Measurements from ENCODE around the gene GMPR. TPM values are rescaled to one million over a fixed set of nuclear protein-coding genes. Genes with fewer than 3 reads are reported as not detected.

GMPR gene
- total RNA-seq, 1 experiment from 2014 or later: 2.9 TPM

GRCh38 chr6:16270178-16270794, 31.9 kb downstream of the GMPR start:
- no peak for DNase-seq (ENCODE audit: low read depth)

- no peak for DNase-seq (ENCODE audit: low read depth)
These were observed 33.0 kb downstream of the GMPR start for GRCh38 chr6:16271428-16271827.

GRCh38 chr6:16272201-16272600, 33.8 kb downstream of the GMPR start:
- DNase-seq (ENCODE audit: low read depth): no peak

- peak; percentile 11 for DNase-seq (ENCODE audit: low read depth)
These were observed 34.9 kb downstream of the GMPR start for GRCh38 chr6:16273256-16273655.

- DNase-seq (ENCODE audit: low read depth): no peak
These were observed 36.1 kb downstream of the GMPR start for GRCh38 chr6:16274483-16274882.

GRCh38 chr6:16274885-16275589, 36.6 kb downstream of the GMPR start:
- no peak for DNase-seq (ENCODE audit: low read depth)

- DNase-seq (ENCODE audit: low read depth): peak; percentile 96
These were observed 39.0 kb downstream of the GMPR start for GRCh38 chr6:16277101-16277981.

- no peak for DNase-seq (ENCODE audit: low read depth)
These were observed 39.8 kb downstream of the GMPR start for GRCh38 chr6:16278048-16278724.

GRCh38 chr6:16278750-16279149, 40.4 kb downstream of the GMPR start:
- DNase-seq (ENCODE audit: low read depth): no peak

- no peak for DNase-seq (ENCODE audit: low read depth)
These were observed 40.9 kb downstream of the GMPR start for GRCh38 chr6:16279243-16279642.

- DNase-seq (ENCODE audit: low read depth): no peak
These were observed 44.0 kb downstream of the GMPR start for GRCh38 chr6:16282370-16282769.

GRCh38 chr6:16284472-16284871, 46.1 kb downstream of the GMPR start:
- DNase-seq (ENCODE audit: low read depth): no peak

- no peak for DNase-seq (ENCODE audit: low read depth)
These were observed 47.2 kb downstream of the GMPR start for GRCh38 chr6:16285467-16286150.

- DNase-seq (ENCODE audit: low read depth): peak; percentile 13
These were observed 47.8 kb downstream of the GMPR start for GRCh38 chr6:16286151-16286522.

- no peak for DNase-seq (ENCODE audit: low read depth)
These were observed 49.8 kb downstream of the GMPR start for GRCh38 chr6:16288163-16288562.

GRCh38 chr6:16291739-16292138, 53.4 kb downstream of the GMPR start:
- no peak for DNase-seq (ENCODE audit: low read depth)

- no peak for DNase-seq (ENCODE audit: low read depth)
These were observed 54.0 kb downstream of the GMPR start for GRCh38 chr6:16292432-16292831.

GRCh38 chr6:16292942-16293341, 54.6 kb downstream of the GMPR start:
- no peak for DNase-seq (ENCODE audit: low read depth)

- DNase-seq (ENCODE audit: low read depth): no peak
These were observed 56.0 kb downstream of the GMPR start for GRCh38 chr6:16294371-16294770.

- no peak for DNase-seq (ENCODE audit: low read depth)
These were observed 56.7 kb downstream of the GMPR start for GRCh38 chr6:16295060-16295459.

GRCh38 chr6:16295471-16295870, 57.1 kb downstream of the GMPR start:
- DNase-seq (ENCODE audit: low read depth): no peak

Data from HT1080 (cell line).